Stimulated activated CD4-positive, alpha-beta T cell treated with anti-CD3 and anti-CD28 coated beads, Interleukin-1b, Interleukin-23, amount 100 ng/mL, for 48 hours (primary cell): Measurements from ENCODE around the gene TBC1D17.

Experiments used
- DNase-seq: peaks from one replicate; pipeline ENCODE4 v3.0.0-alpha.2; 2020

Gene TBC1D17

DNA sequence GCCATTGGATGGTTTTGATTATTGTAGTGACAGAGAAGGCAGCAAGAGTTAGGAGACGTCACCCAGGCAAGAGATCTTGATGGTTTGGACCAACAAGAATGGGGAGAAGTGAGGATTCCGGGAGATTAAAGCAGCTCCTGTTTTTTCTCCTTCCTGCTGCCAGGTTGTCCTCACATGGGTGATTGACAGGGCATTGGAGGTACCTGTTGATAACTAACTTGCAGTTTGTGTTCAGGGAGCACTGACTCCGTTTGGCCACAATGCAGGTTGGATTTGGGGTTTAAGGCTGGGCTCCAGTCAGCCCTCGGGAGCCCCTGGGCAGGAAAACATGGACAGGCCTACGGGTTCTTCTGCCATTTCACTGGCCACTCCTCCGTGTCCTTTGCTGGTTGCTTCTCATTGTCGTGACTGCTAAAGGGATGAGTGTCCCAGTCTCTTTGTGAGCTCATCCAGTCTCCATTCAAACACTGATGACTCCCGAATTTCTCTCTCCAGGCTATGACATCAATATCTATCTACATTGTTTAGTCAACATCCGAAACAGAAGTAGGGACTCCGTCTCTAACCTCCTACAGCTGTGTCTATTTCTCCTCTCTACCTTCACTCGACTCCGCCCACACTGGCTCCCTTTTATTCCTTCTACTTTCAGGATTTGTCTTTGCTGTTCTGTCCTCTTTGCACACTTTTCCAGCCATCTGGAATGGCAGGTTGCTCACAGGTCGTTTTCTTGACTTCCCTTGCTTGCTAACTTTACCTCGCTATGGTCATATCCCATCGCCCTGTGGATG lies 27.9 kb upstream of the TBC1D17 start:
- DNase-seq: no peak

DNA sequence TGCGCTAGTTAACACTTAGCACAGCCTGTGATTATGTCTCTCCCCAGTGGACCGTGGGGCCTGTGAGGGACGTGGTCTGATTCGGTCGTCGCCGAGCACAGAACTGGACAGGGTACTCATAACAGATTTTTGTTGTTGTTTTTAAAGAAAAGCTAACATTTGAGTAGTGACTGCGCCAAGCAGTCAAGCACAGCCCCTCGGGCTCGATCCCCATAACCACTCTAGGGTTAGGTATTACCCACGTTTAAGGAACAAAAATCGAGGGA lies 27.3 kb upstream of the TBC1D17 start:
- no peak for DNase-seq

GRCh38 chr19:49850487-49851342 lies 26.8 kb upstream of the TBC1D17 start, which contains the start of gene PTOV1:
Gene PTOV1 (plus strand): TSS chr19:49851159.
- DNase-seq: peak; percentile 90

DNA sequence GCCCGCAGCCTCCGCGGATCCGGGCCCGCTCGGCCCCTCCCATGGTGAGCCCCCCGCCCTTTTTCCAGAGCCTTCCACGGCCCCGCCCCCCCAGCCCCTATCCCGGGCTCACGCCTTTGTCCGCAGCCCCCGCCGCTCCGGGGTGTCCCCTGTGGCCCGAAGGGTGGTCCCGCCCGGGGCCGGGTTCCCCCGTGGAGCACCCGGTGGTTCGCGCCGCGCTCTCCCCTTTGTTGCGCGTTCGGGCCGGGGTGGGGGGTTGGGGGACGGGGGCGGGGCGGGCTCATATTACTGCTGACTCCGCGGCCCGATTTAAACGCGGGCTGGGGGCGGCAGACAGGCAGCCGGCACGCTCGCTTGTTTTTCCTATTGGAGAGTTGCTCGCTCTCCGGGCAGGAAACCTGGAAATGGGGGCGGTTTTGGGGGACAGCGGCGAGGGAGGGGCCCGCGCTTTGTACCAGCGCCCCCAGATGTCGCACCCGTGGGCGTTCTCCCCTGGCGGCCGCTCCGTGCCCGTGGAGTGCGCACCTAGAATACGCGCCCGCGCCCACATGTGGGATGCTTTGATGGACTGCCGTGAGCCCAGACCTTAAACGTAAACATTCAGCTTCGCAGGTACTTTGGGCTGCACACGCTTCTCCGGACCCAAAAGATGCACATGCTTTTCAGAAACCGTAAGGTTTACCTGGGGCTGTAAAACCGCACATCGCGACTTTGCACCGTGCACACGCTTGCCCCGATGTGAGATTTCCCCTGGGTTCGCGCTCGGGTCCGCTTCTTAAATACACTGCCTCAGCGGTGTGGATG lies 25.8 kb upstream of the TBC1D17 start:
- DNase-seq: no peak

GRCh38 chr19:49852631-49853126 lies 24.8 kb upstream of the TBC1D17 start:
- DNase-seq: no peak

DNA sequence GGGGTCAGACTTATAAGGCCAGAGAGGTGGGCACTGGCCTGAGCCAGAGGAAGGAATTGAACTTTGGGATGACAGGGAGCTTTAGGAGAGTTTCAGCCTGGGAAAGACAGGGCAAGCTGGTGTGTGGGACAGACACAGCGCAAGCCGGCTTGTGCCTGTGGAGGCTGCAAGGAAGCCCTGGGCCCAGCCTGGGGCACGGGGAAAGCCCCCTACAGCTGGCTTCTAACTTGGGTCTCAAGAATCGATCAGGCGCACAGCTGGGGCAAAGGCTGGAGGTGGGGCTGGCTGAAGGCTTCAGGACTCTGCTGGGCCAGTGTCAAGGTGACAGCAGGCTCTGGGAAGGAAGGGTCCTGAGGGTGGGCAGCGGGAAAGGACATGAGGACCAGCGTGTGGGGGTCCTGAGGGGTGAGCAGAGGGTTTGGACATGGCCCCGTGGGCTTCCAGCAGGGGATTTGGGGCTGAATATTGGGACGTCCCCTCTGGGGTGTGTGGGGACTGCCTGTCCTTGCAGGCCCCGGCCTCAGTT lies 23.6 kb upstream of the TBC1D17 start:
- DNase-seq: no peak

GRCh38 chr19:49854378-49855263 lies 22.9 kb upstream of the TBC1D17 start:
- DNase-seq: no peak

DNA sequence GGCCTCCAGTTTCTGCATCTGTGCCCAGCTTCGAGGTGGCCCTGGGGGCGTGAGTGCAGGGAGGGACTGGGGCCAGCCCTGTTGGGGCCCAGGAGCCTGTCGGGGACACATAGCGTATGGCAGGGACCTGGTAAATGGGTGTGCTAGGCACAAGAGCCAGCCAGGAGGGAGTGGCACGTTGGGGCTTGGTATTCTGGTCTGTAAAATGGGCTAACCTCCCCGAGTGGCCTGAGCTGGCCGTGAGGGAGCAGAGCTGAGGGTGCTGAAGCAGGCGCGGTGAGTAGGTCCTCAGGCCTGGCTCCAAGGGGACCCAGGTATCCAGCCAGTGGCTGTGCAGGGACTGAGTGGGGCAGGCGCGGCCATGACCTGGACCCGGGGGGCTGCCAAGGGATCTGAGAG lies 22.2 kb upstream of the TBC1D17 start:
- no peak for DNase-seq

- no peak for DNase-seq
Measured at GRCh38 chr19:49855676-49856573, 21.6 kb upstream of the TBC1D17 start.

DNA sequence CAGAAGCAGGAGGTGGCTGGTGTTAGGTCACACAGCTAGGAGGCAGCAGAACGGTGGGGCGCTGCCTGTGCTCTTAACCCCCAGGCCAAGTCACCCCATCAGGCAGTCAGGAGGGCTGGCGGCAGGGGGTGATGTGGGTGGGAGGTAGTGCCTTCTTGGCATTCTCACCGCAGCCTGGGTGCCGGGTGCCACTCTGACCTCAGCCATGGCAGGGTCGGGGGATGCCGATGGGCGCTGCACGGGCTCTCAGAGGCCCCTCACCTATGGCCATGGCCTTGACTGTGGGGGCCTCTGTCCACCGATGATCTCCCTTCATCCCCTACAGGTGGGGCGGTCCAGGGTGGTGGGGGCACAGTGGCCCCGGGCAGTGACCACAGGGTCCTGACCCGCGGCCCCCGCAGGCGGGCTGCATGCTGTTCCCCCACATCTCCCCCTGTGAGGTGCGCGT lies 20.9 kb upstream of the TBC1D17 start:
- no peak for DNase-seq

GRCh38 chr19:49857061-49857837 lies 20.3 kb upstream of the TBC1D17 start:
- DNase-seq: no peak

- no peak for DNase-seq
Measured at GRCh38 chr19:49857838-49858087, 19.7 kb upstream of the TBC1D17 start.

DNA sequence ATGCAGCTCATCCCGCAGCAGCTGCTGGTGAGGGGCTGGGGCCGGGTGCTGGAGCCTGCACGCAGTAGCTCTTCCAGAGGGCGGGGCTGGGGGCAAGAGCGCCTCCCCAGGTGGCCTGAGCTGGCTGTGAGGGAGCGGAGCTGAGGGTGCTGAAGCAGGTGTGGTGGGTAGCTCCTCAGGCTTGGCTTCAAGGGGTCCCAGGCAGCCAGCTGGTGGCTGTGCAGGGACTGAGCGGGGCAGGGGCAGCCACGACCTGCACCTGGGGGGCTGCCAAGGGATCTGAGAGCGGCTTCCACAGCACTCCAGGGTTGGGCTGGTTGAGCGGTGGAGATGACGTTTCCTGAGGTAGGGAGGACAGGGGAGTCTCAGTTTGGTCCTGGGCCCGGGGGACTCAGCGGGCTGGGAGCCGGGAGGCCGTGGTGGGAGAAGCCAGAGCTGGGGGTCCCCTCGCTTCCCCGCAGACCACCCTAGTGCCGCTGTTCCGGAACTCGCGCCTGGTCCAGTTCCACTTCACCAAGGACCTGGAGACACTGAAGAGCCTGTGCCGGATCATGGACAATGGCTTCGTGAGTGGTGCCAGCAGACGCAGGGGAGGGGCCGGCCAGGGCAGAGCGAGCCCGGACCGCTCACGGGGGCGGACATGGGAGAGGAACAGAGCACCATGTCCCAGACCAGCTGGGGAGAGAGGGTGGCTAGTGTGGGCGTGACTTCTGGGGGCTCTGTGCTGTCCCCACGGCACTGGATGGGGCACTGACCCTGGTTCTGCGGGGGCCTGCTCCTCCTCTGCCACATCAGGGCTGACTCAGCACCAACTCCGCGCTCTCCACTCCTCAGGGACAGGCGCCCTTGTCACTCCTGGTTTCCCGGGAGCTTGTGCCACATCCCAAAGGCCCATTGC lies 19.2 kb upstream of the TBC1D17 start:
- no peak for DNase-seq

- DNase-seq: no peak
Measured at GRCh38 chr19:49859682-49860335, 17.7 kb upstream of the TBC1D17 start.

DNA sequence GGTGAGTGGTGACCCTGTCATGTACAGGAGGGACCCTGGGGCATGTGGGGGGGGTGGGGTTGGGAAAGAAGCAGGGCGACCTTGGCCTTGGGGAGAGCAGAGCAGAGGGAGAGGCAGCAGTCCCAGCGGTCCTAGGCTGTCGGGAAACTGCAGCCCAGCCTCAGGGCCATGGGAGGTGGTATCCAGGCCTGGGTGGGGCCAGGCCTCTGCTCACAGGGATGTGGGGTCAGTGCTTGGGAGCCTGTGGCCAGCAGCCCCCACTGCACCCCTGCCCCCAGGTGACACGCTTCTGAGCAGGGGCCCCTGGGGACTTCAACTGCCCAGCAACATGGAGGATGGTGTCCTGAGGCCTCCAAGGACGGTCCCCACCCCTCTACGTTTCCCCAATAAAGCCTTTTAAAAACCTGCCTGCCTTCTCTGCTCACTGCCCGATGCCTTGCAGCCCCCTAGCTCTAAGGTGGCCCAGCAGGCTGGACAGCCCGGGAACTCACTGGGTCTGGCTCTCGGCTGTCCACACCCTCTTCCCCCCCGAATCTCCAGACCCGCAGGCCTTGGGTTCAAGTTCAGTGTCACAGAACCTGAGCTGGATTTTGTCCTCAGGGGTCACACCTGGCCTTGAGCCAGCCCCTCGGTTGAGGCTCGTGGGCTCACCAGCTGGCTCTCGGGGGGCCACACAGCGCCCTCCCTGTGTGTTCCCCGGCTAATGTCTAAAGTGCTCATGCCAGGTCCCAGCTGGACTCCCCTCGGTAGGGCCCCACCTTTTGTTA lies 17.0 kb upstream of the TBC1D17 start:
- DNase-seq: no peak

DNA sequence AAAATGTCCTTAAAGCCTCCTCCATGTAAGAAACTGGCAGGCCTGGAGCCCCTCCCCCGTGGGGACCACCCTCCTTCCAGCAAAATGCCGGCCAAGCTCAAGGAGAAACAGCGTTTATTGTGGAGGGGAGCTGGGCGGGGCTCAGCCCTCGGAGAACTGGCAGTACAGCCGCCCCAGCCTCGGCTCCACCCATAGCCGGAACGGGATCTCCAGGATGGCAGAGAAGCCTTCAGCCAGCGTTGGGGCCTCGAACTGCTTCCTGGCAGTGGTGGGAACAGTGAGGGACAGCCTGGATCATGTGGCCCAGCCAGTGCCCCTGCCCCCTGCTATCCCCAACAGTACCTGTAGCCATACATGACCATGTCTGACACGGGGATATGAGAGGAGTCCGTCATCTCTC lies 16.4 kb upstream of the TBC1D17 start:
- no peak for DNase-seq

DNA sequence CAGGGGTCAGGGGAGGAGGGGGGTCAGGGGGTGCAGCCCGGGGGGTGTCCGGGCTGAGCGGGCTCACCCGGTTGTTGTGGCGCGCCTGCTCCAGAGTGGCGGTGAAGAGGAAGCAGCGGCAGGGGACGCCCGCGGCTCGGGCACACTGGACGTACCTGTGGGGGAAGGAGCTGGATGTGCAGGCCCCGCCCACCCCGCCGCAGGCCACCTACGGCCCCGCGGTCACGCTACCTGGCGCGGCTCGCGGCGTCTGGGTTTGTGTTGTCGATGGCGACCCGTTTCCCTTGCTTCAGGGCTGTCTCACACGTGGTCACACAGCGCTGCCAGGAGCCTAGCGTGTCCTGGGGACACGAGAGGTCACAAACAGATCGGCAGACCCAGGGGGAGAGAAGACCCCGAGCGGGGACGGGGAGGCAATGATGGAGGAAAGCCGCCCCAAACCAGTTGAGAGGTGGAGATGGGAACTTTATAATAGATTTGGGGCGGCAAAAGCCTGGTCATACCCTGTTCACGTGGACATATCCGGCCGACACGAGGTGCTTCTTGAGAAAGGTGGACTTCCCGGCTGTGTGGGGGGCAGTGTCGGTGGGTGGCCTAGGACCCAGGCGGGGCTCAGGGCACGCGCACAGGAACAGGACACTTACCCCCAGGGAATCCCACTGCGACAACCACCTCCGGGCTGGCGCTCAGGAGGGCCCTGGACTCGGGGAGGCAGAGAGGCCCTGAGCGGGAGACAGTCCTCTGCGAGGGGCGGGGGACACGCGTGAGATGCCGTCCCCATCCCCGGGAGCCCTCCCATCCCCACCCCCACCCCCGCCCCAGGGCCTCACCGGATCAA lies 15.7 kb upstream of the TBC1D17 start:
- DNase-seq: no peak
